HCT116 (cell line): ENCODE results near the gene SEPTIN2. TPM values are rescaled to one million over a fixed set of nuclear protein-coding genes. Genes with fewer than 3 reads are reported as not detected.

Experiments used
- ATAC-seq: fragments of 200-7000 bp; cut with Tn5 transposase; 2 replicates; pipeline ENCODE4 v1.9.1; 2020; ENCODE audit warnings: mild to moderate bottlenecking, moderate library complexity
- BruUV-seq: library from RNA; stranded (reverse); fragments of 400-500 nt; replicated peaks from 2 replicates; lab custom pipeline; 2021; lab: Mats Ljungman, UMichigan
- CTCF ChIA-PET: fragments of 300-600 bp; sonication (Branson Sonifier 250); formaldehyde crosslinking; loops from one replicate; lab custom pipeline; 2021; ENCODE audit warnings: antibody characterized with exemption; lab: Charles Lee
- POLR2A ChIA-PET: fragments of 300-600, 350-600 bp; sonication (Branson Sonifier 250); formaldehyde crosslinking; loops from one replicate; lab custom pipeline; 2021; ENCODE audit warnings: antibody characterized with exemption; lab: Charles Lee
- RAD21 ChIA-PET, 2 experiments: fragments of 300-600 bp; sonication (Branson Sonifier 250); formaldehyde crosslinking; loops; one replicate each; lab custom pipeline; 2023; ENCODE audit warnings: low total read pairs in 2 of 2; ENCODE audit not compliant: uncharacterized antibody in 2 of 2, unreplicated experiment in 2 of 2, low non-redundant PET in 1 of 2; lab: Charles Lee
- DNase-seq: peaks from one replicate; pipeline ENCODE4 v3.0.0-alpha.2; 2010; ENCODE audit warnings: low read depth, low spot score
- H2AFZ ChIP-seq: fragments of 200-600 bp; shearing (Covaris generic), sonication (generic); 2 replicates; pipeline ENCODE4 v1.6.1; 2017; ENCODE audit warnings: low read depth, mixed run types, mixed read lengths, antibody characterized with exemption, low read length; ENCODE audit not compliant: poor library complexity, severe bottlenecking
- H3K27ac ChIP-seq: 2 replicates; pipeline ENCODE4 v1.5.1; 2012; ENCODE audit warnings: low read depth, low read length
- H3K27me3 ChIP-seq: fragments of 200-600 bp; sonication (generic); 2 replicates; pipeline ENCODE4 v1.6.1; 2016; ENCODE audit warnings: mixed run types, low read length, mixed read lengths; ENCODE audit not compliant: insufficient read depth
- H3K36me3 ChIP-seq, 2 experiments: fragments of 200-500 bp in 1 of 2; fragments of 200-600 bp in 1 of 2; sonication (Bioruptor generic) in 1 of 2; sonication (generic) in 1 of 2; 2 replicates each; pipeline versions ENCODE4 v1.5.1 to v1.6.1; 2014 to 2016; ENCODE audit warnings: low read length in 2 of 2, inconsistent platforms in 1 of 2, mixed read lengths in 1 of 2, mixed run types in 1 of 2; ENCODE audit not compliant: insufficient read depth in 2 of 2, control insufficient read depth in 1 of 2
- H3K4me1 ChIP-seq, 2 experiments: fragments of 200-600 bp in 1 of 2; sonication (generic) in 1 of 2; 2 replicates each; pipeline versions ENCODE4 v1.5.1 to v1.6.1; 2012 to 2017; ENCODE audit warnings: low read length in 2 of 2, inconsistent platforms in 1 of 2, mild to moderate bottlenecking in 1 of 2, mixed read lengths in 1 of 2, mixed run types in 1 of 2, moderate library complexity in 1 of 2; ENCODE audit not compliant: insufficient read depth in 2 of 2, control insufficient read depth in 1 of 2
- H3K4me2 ChIP-seq: fragments of 200-600 bp; sonication (generic); 2 replicates; pipeline ENCODE4 v1.6.1; 2017; ENCODE audit warnings: mixed run types, low read length, mixed read lengths
- H3K4me3 ChIP-seq, 2 experiments: fragments of 200-600 bp in 1 of 2; sonication (generic) in 1 of 2; replicated peaks in 1 of 2; 2 replicates each; pipeline ENCODE4 v1.5.1; 2011 to 2016; ENCODE audit warnings: low read length in 2 of 2, control low read depth in 1 of 2, low read depth in 1 of 2, mild to moderate bottlenecking in 1 of 2, mixed read lengths in 1 of 2, mixed run types in 1 of 2
- H3K79me2 ChIP-seq: fragments of 200-600 bp; sonication (generic); 2 replicates; pipeline ENCODE4 v1.6.1; 2017; ENCODE audit warnings: mild to moderate bottlenecking, mixed run types, low read length, moderate library complexity, mixed read lengths; ENCODE audit not compliant: insufficient read depth
- H3K9ac ChIP-seq: fragments of 200-600 bp; sonication (generic); 2 replicates; pipeline ENCODE4 v1.6.1; 2016; ENCODE audit warnings: low read length, mixed read lengths
- H3K9me2 ChIP-seq: fragments of 200-600 bp; sonication (generic), shearing (Covaris generic); 2 replicates; pipeline ENCODE4 v1.6.1; 2017; ENCODE audit warnings: mixed run types, mild to moderate bottlenecking, moderate library complexity; ENCODE audit not compliant: insufficient read depth
- H3K9me3 ChIP-seq, 2 experiments: fragments of 200-500 bp in 1 of 2; fragments of 200-600 bp in 1 of 2; sonication (Bioruptor generic) in 1 of 2; sonication (generic) in 1 of 2; 2 replicates each; pipeline ENCODE4 v1.6.1; 2014 to 2017; ENCODE audit warnings: low read length in 2 of 2, mixed read lengths in 2 of 2, inconsistent platforms in 1 of 2, low read depth in 1 of 2, mild to moderate bottlenecking in 1 of 2, mixed run types in 1 of 2, moderate library complexity in 1 of 2; ENCODE audit not compliant: control insufficient read depth in 1 of 2, insufficient read depth in 1 of 2
- H4K20me1 ChIP-seq: fragments of 200-600 bp; sonication (generic), shearing (Covaris generic); 2 replicates; pipeline ENCODE4 v1.6.1; 2017; ENCODE audit warnings: mixed run types, mild to moderate bottlenecking, moderate library complexity; ENCODE audit not compliant: insufficient read depth
- CBX3 ChIP-seq: IDR thresholded peaks from 2 replicates; pipeline ENCODE4 v1.6.1; 2012; ENCODE audit warnings: low read depth
- CEBPB ChIP-seq: IDR thresholded peaks from 2 replicates; pipeline ENCODE4 v1.6.1; 2012; ENCODE audit warnings: low read depth
- EGR1 ChIP-seq: IDR thresholded peaks from 2 replicates; pipeline ENCODE4 v1.6.1; 2012; ENCODE audit warnings: low read depth
- ELF1 ChIP-seq: IDR thresholded peaks from 2 replicates; pipeline ENCODE4 v1.6.1; 2012; ENCODE audit warnings: low read depth, borderline replicate concordance
- FOSL1 ChIP-seq: IDR thresholded peaks from 2 replicates; pipeline ENCODE4 v1.6.1; 2012; ENCODE audit warnings: low read depth
- POLR2A ChIP-seq: IDR thresholded peaks from 2 replicates; pipeline ENCODE4 v1.7.0; 2011; ENCODE audit warnings: borderline replicate concordance; ENCODE audit not compliant: insufficient read depth, insufficient read length; ENCODE audit errors: extremely low read depth
- RAD21 ChIP-seq: IDR thresholded peaks from 2 replicates; pipeline ENCODE4 v1.6.1; 2012; ENCODE audit warnings: low read depth, mild to moderate bottlenecking
- SP1 ChIP-seq: IDR thresholded peaks from 2 replicates; pipeline ENCODE4 v1.6.1; 2012; ENCODE audit warnings: low read depth
- SRF ChIP-seq: IDR thresholded peaks from 2 replicates; pipeline ENCODE4 v1.6.1; 2012; ENCODE audit warnings: low read depth
- ZFX ChIP-seq: fragments of 450-650 bp; IDR thresholded peaks from 2 replicates; pipeline ENCODE4 v1.6.1; 2017
- ZNF274 ChIP-seq: fragments of 200-500 bp; sonication (Bioruptor generic); IDR thresholded peaks from 2 replicates; pipeline ENCODE4 v1.6.1; 2014; ENCODE audit warnings: mild to moderate bottlenecking, low read depth, low read length, inconsistent platforms
- intact Hi-C: fragments of 100-400 bp; cut with micrococcal nuclease; formaldehyde crosslinking; loops from 2 replicates; pipeline ENCODE4 v1.10.0; 2022
- total RNA-seq: library from RNA; stranded (reverse); gene quantifications from one replicate; pipeline ENCODE4 v1.2.1, GENCODE V29; 2021; ENCODE audit not compliant: unreplicated experiment
- TF ChIP-seq, protein P1 (sequence below): IDR thresholded peaks from 2 replicates; pipeline ENCODE4 v1.6.1; 2011; ENCODE audit warnings: mild to moderate bottlenecking, low read length, moderate library complexity; ENCODE audit not compliant: insufficient replicate concordance; ENCODE audit errors: extremely low read depth
- TF ChIP-seq, protein P2 (sequence below): IDR thresholded peaks from 2 replicates; pipeline ENCODE4 v1.6.1; 2012
- TF ChIP-seq, protein P3 (sequence below): IDR thresholded peaks from 2 replicates; pipeline ENCODE4 v1.6.1; 2012; ENCODE audit warnings: low read depth

Gene SEPTIN2
- total RNA-seq, 1 experiment from 2014 or later = 317 TPM

DNA sequence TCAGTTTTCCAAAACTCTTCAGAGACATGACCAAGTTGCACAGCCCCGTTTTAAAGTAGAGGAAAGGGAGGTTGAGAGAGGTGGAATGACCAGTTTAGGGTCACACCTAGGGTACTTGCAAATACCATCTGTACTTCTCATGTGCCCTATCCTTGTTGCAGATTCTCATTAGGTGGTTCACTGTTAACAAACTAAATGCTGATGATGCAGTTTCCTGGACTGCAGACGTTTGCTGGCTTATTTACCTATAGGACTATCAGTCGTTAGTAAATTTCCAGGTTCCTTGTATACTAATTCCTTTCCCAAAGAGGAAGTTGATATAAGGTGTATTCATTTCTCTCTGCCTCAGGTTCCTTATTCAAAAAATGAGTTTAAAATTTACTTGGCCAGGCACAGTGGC lies 41.8 kb downstream of the SEPTIN2 start:
- ChIA-PET POLR2A (no interaction called here), RAD21 (no interaction called here), CTCF (no interaction called here)
- intact Hi-C loops = loop anchor here (5.0 kb wide), 5 partner anchors 150 to 525 kb away; partner anchors contain the start of genes ATG4B, BOK, ING5 and STK25
- peak overlapping the region; percentile 87 to 89 for H3K4me3 ChIP-seq
- peaks cover 17 to 22% of the 10 kb centered on the region in 2 experiments for H3K4me1 ChIP-seq
- peak overlapping the region; percentile 94 for H3K4me2 ChIP-seq
- ATAC-seq (no peak), DNase-seq (no peak)
- peak overlapping the region; percentile 85; the same call in 1 of the 2 replicates for H3K9ac ChIP-seq
- no peak overlapping the region for H3K27ac ChIP-seq
- no peaks in the 10 kb centered on the region for H3K9me2 ChIP-seq
- H3K36me3 ChIP-seq = peaks cover 0 to 11% of the 10 kb centered on the region in 2 experiments; a peak in 2 of 4 replicates
- H3K79me2 ChIP-seq = peaks cover 53% of the 10 kb centered on the region
- TF ChIP-seq EGR1 = no peak
- TF ChIP-seq, protein P1, sequence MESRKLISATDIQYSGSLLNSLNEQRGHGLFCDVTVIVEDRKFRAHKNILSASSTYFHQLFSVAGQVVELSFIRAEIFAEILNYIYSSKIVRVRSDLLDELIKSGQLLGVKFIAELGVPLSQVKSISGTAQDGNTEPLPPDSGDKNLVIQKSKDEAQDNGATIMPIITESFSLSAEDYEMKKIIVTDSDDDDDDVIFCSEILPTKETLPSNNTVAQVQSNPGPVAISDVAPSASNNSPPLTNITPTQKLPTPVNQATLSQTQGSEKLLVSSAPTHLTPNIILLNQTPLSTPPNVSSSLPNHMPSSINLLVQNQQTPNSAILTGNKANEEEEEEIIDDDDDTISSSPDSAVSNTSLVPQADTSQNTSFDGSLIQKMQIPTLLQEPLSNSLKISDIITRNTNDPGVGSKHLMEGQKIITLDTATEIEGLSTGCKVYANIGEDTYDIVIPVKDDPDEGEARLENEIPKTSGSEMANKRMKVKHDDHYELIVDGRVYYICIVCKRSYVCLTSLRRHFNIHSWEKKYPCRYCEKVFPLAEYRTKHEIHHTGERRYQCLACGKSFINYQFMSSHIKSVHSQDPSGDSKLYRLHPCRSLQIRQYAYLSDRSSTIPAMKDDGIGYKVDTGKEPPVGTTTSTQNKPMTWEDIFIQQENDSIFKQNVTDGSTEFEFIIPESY = no peak
- TF ChIP-seq ZFX = no peak
- TF ChIP-seq SP1 = no peak
- TF ChIP-seq POLR2A = no peak
- no peak for TF ChIP-seq CEBPB
- TF ChIP-seq CBX3 = no peak
- no peak for TF ChIP-seq ELF1
- no peak for TF ChIP-seq SRF
- TF ChIP-seq, protein P2, sequence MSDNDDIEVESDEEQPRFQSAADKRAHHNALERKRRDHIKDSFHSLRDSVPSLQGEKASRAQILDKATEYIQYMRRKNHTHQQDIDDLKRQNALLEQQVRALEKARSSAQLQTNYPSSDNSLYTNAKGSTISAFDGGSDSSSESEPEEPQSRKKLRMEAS = no peak
- no peak for TF ChIP-seq FOSL1
- TF ChIP-seq, protein P3, sequence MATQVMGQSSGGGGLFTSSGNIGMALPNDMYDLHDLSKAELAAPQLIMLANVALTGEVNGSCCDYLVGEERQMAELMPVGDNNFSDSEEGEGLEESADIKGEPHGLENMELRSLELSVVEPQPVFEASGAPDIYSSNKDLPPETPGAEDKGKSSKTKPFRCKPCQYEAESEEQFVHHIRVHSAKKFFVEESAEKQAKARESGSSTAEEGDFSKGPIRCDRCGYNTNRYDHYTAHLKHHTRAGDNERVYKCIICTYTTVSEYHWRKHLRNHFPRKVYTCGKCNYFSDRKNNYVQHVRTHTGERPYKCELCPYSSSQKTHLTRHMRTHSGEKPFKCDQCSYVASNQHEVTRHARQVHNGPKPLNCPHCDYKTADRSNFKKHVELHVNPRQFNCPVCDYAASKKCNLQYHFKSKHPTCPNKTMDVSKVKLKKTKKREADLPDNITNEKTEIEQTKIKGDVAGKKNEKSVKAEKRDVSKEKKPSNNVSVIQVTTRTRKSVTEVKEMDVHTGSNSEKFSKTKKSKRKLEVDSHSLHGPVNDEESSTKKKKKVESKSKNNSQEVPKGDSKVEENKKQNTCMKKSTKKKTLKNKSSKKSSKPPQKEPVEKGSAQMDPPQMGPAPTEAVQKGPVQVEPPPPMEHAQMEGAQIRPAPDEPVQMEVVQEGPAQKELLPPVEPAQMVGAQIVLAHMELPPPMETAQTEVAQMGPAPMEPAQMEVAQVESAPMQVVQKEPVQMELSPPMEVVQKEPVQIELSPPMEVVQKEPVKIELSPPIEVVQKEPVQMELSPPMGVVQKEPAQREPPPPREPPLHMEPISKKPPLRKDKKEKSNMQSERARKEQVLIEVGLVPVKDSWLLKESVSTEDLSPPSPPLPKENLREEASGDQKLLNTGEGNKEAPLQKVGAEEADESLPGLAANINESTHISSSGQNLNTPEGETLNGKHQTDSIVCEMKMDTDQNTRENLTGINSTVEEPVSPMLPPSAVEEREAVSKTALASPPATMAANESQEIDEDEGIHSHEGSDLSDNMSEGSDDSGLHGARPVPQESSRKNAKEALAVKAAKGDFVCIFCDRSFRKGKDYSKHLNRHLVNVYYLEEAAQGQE = no peak
- no peak for TF ChIP-seq ZNF274
- TF ChIP-seq RAD21 = no peak
- H4K20me1 ChIP-seq = no peaks in the 10 kb centered on the region; the same call in 1 of the 2 replicates
- no peaks in the 10 kb centered on the region for H3K9me3 ChIP-seq
- no peak overlapping the region for H2AFZ ChIP-seq
- no TSS peak for BruUV-seq
- no peaks in the 10 kb centered on the region for H3K27me3 ChIP-seq
